Spinal cord (tissue), 10 donors: Measurements from ENCODE around the gene HOXA11. TPM values are rescaled to one million over a fixed set of nuclear protein-coding genes. Genes with fewer than 3 reads are reported as not detected.

Experiments used
- DNase-seq, 6 donors: peaks; one replicate each; pipeline versions ENCODE4 v3.0.0 to v3.0.0-alpha.2; 2013 to 2015; ENCODE audit warnings: low spot score in 6 of 6, low read depth in 4 of 6
- H3K27ac ChIP-seq: one replicate; pipeline ENCODE4 v1.5.1; 2013; ENCODE audit warnings: low read depth, low read length, control low read depth
- H3K27me3 ChIP-seq: one replicate; pipeline ENCODE4 v1.6.1; 2013; ENCODE audit warnings: low read length; ENCODE audit not compliant: control insufficient read depth, insufficient read depth
- H3K36me3 ChIP-seq: one replicate; pipeline ENCODE4 v1.6.1; 2013; ENCODE audit warnings: low read length; ENCODE audit not compliant: control insufficient read depth, insufficient read depth
- H3K4me1 ChIP-seq: one replicate; pipeline ENCODE4 v1.6.1; 2013; ENCODE audit warnings: low read length; ENCODE audit not compliant: control insufficient read depth, insufficient read depth
- H3K4me3 ChIP-seq: one replicate; pipeline ENCODE4 v1.5.1; 2013; ENCODE audit warnings: low read depth, low read length, control low read depth
- H3K9me3 ChIP-seq: one replicate; pipeline ENCODE4 v1.6.1; 2013; ENCODE audit warnings: low read length; ENCODE audit not compliant: control insufficient read depth, insufficient read depth
- WGBS: methylation state at CpG from one replicate; pipeline ENCODE4 v1.1.5; 2013; ENCODE audit warnings: missing lambda C conversion rate; ENCODE audit not compliant: insufficient coverage; 5-methylcytosine and 5-hydroxymethylcytosine counted together
- polyA plus RNA-seq, 2 donors: library from polyadenylated mRNA; unstranded; fragments of 120-200 nt; gene quantifications; one replicate each; pipeline ENCODE4 v1.2.1, GENCODE V29; 2013; ENCODE audit not compliant: insufficient read length in 2 of 2
- total RNA-seq, 2 donors: library from RNA; depleted of rRNA in 1 of 2; stranded (reverse); fragments of 120-200 nt in 1 of 2; fragments of >200 nt in 1 of 2; gene quantifications; one replicate each; pipeline versions ENCODE4 v1.2.3 to v1.2.4, GENCODE V29; 2013 to 2014
- donor health status: healthy.

HOXA11 gene
- total and polyA plus RNA-seq, 4 donors, result 0.27 to 2.2 TPM; not detected in 2

GRCh38 chr7:27159266-27160144, 25.5 kb downstream of the HOXA11 start:
- H3K4me1 ChIP-seq, result peaks cover 67% of the 10 kb centered on the region
- no peaks in the 10 kb centered on the region for H3K9me3 ChIP-seq
- peak overlapping the region; percentile 74 for H3K4me3 ChIP-seq
- WGBS, result 37% methylated on average over 19 of the region's 27 CpGs
- H3K27me3 ChIP-seq, result peaks cover 17% of the 10 kb centered on the region
- peak in 1 of 6 donors; percentile 83 for DNase-seq
- peak overlapping the region; percentile 99 for H3K27ac ChIP-seq
- peaks cover 25% of the 10 kb centered on the region for H3K36me3 ChIP-seq

DNA sequence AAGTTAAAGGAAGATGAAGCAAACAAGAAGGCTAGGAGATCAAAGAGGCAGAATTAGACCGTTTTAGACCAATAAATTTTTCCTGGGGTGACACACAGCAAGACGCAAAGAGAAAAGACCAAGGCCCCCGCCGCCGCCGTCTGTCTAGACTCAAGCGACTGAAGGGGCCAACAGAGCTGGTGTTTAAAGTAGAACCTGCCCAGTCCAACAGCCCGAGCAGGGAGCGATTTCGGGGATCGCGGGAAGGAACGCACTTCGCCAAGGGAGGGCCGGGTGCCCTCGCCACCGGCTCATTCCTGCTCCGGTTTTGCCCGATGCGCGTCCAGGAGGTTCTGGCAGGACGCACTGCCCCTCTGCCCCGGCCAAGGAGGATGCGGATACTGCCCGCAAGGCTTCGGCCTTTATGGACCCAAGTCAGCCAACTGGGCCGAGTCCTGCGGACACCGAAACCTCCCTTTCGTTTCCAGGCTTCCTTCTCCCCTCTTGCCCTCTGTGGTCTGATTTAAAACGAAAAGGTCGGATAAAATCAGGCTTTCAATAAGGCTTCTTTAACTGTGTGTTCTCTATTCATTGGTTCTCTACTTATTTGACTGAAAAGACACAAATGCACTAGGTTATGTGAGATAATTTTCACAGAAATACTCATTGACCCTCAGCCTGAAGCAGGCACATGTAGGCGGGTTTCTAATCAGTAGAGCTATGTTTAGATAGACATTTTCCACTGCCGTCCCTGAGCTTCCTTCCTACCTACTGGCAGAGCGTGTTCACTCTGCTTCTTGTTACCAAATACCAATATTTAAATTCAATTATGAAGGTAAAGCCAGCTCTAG, 26.4 kb downstream of the HOXA11 start:
- H3K4me3 ChIP-seq, result peak overlapping the region; percentile 74
- peaks cover 67% of the 10 kb centered on the region for H3K4me1 ChIP-seq
- H3K36me3 ChIP-seq, result peaks cover 21% of the 10 kb centered on the region
- H3K27ac ChIP-seq, result peak overlapping the region; percentile 99
- DNase-seq, result peak in 1 of 6 donors; percentile 72
- H3K27me3 ChIP-seq, result peaks cover 15% of the 10 kb centered on the region
- WGBS, result 25% methylated on average over 28 of the region's 35 CpGs
- no peaks in the 10 kb centered on the region for H3K9me3 ChIP-seq

GRCh38 chr7:27157702-27158431, 27.2 kb downstream of the HOXA11 start:
- Histone ChIP-seq H3K36me3 (peaks cover 17% of the 10 kb centered on the region), H3K9me3 (no peaks in the 10 kb centered on the region), H3K4me1 (peaks cover 74% of the 10 kb centered on the region), H3K27ac (peak overlapping the region; percentile 99), H3K4me3 (peak overlapping the region; percentile 74), H3K27me3 (peaks cover 11% of the 10 kb centered on the region)
- peak in 1 of 6 donors; percentile 54 for DNase-seq
- 31% methylated on average over 13 of the region's 30 CpGs for WGBS

DNA sequence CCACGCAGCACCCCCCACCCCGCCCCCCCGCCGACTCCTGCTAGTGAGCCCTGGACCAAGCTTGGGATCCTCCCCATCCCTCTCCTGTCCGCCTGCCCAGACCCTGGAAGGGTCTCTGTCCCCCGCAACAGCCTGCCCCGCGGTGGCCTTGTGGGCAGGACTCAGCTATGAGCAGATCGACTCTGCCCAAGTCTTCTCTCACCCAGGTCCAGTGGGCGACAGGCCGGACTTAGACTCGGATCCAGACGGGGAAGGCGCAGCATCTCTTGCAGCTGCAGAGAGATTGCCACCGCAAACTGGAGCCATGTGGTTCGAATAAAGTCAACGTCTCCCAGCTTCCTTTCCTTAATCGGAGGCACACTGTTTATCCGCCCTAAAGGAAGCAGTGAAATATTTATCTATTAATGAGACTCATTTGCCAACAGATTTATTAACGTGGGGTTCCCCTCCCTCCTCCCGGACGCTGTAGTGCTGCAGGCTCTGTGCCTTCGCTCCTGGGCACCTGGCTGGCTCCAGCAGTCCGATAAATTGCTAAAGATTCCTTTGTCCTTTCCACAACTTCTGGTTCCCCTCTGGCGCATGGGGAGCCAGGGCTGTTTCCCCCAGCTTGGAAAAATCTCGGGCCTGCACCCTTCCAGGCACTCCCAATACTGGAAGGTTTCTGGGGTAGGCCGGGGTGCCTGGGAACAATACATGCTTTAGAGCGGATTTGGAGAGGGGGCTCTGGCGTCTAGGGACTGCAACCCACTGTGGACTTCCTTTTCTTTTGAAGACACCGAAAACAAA, 27.9 kb downstream of the HOXA11 start:
- Histone ChIP-seq H3K36me3 (peaks cover 17% of the 10 kb centered on the region), H3K4me3 (peak overlapping the region; percentile 74), H3K27ac (peak overlapping the region; percentile 99), H3K9me3 (no peaks in the 10 kb centered on the region), H3K27me3 (peaks cover 11% of the 10 kb centered on the region), H3K4me1 (peaks cover 80% of the 10 kb centered on the region)
- DNase-seq, result peak in 1 of 6 donors; percentile 78
- WGBS, result 11% methylated on average over 17 of the region's 30 CpGs

GRCh38 chr7:27156508-27156898, 28.5 kb downstream of the HOXA11 start, which contains the start of gene HOXA7:
HOXA7 (minus strand) TSS chr7:27156675; CDS start chr7:27156545, 130 bp downstream.
- H3K4me3 ChIP-seq, result peak within 1 kb of the TSS; percentile 74
- peaks cover 12% of the 10 kb centered on the region for H3K36me3 ChIP-seq
- peak in 4 of 6 donors; percentile 81 to 97 (median 91) for DNase-seq
- peak within 1 kb of the TSS; percentile 99 for H3K27ac ChIP-seq
- WGBS, result 0% methylated on average over 27 of the region's 33 CpGs
- H3K4me1 ChIP-seq, result peaks cover 80% of the 10 kb centered on the region
- H3K9me3 ChIP-seq, result no peaks in the 10 kb centered on the region
- H3K27me3 ChIP-seq, result peaks cover 11% of the 10 kb centered on the region

GRCh38 chr7:27155816-27156507, 29.1 kb downstream of the HOXA11 start:
- DNase-seq, result peak in 1 of 6 donors; percentile 78
- peaks cover 11% of the 10 kb centered on the region for H3K27me3 ChIP-seq
- no peaks in the 10 kb centered on the region for H3K9me3 ChIP-seq
- H3K27ac ChIP-seq, result peak overlapping the region; percentile 99
- H3K36me3 ChIP-seq, result peaks cover 12% of the 10 kb centered on the region
- peak overlapping the region; percentile 74 for H3K4me3 ChIP-seq
- H3K4me1 ChIP-seq, result peaks cover 82% of the 10 kb centered on the region
- under 1% methylated on average over 60 of the region's 63 CpGs for WGBS

GRCh38 chr7:27154901-27155815, 29.9 kb downstream of the HOXA11 start:
- WGBS, result 11% methylated on average over 39 of the region's 48 CpGs
- Histone ChIP-seq H3K4me1 (peaks cover 80% of the 10 kb centered on the region), H3K27ac (peak overlapping the region; percentile 99), H3K9me3 (no peaks in the 10 kb centered on the region), H3K36me3 (peaks cover 12% of the 10 kb centered on the region), H3K27me3 (peaks cover 11% of the 10 kb centered on the region), H3K4me3 (peak overlapping the region; percentile 74)
- DNase-seq, result peak in 1 of 6 donors; percentile 70
